ENCODE data around the gene ECI1.

DNA sequence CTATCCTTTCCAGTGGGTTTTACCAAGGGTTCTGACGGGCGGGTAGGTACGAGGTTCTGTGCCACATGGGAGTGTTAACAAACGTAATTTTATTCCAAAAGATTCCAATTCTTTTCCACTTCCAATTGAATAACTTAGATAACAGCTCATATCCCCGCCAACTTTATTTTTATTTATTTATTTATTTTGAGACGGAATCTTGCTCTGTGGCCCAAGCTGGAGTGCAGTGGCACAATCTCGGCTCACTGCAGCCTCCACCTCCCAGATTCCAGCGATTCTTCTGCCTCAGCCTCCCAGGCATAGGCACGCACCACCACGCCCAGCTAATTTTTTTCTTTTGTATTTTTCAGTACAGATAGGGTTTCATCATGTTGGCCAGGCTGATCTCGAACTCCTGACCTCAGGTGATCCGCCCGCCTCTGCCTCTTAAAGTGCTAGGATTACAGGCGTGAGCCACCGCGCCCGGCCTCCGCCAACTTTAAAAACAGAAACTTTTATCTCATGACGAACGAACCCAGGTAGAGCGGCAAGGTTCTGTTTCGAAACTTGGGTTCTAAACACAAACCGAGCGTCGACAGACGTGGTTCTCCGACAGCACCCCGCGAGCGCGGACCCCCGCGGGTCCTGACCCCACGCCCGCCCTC is 613 bp downstream of the ECI1 start:
- TF ChIP-seq, protein P1, sequence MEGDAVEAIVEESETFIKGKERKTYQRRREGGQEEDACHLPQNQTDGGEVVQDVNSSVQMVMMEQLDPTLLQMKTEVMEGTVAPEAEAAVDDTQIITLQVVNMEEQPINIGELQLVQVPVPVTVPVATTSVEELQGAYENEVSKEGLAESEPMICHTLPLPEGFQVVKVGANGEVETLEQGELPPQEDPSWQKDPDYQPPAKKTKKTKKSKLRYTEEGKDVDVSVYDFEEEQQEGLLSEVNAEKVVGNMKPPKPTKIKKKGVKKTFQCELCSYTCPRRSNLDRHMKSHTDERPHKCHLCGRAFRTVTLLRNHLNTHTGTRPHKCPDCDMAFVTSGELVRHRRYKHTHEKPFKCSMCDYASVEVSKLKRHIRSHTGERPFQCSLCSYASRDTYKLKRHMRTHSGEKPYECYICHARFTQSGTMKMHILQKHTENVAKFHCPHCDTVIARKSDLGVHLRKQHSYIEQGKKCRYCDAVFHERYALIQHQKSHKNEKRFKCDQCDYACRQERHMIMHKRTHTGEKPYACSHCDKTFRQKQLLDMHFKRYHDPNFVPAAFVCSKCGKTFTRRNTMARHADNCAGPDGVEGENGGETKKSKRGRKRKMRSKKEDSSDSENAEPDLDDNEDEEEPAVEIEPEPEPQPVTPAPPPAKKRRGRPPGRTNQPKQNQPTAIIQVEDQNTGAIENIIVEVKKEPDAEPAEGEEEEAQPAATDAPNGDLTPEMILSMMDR (IDR thresholded peaks at IDR 0.05; ENCODE audit: low read depth, low read length) = no peak
- no peak for TF ChIP-seq EZH2phosphoT487 (IDR thresholded peaks at IDR 0.05; ENCODE audit: low read depth)

All from OCI-LY3 (cell line).